Measurements from ENCODE around the gene TSPEAR.

GRCh38 chr21:44706706-44707581 lies 4.4 kb downstream of the TSPEAR start:
- TF ChIP-seq POLR2AphosphoS5 (IDR thresholded peaks at IDR 0.05; ENCODE audit: low read depth, low read length) (no peak), TCF7L2 (IDR thresholded peaks at IDR 0.05; ENCODE audit: low read depth, low read length) (no peak), CTCF (IDR thresholded peaks at IDR 0.05) (no peak), SIN3A (IDR thresholded peaks at IDR 0.05; ENCODE audit: borderline replicate concordance, insufficient read depth, low read depth, low read length) (no peak)
- TF ChIP-seq, protein P1, sequence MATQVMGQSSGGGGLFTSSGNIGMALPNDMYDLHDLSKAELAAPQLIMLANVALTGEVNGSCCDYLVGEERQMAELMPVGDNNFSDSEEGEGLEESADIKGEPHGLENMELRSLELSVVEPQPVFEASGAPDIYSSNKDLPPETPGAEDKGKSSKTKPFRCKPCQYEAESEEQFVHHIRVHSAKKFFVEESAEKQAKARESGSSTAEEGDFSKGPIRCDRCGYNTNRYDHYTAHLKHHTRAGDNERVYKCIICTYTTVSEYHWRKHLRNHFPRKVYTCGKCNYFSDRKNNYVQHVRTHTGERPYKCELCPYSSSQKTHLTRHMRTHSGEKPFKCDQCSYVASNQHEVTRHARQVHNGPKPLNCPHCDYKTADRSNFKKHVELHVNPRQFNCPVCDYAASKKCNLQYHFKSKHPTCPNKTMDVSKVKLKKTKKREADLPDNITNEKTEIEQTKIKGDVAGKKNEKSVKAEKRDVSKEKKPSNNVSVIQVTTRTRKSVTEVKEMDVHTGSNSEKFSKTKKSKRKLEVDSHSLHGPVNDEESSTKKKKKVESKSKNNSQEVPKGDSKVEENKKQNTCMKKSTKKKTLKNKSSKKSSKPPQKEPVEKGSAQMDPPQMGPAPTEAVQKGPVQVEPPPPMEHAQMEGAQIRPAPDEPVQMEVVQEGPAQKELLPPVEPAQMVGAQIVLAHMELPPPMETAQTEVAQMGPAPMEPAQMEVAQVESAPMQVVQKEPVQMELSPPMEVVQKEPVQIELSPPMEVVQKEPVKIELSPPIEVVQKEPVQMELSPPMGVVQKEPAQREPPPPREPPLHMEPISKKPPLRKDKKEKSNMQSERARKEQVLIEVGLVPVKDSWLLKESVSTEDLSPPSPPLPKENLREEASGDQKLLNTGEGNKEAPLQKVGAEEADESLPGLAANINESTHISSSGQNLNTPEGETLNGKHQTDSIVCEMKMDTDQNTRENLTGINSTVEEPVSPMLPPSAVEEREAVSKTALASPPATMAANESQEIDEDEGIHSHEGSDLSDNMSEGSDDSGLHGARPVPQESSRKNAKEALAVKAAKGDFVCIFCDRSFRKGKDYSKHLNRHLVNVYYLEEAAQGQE (IDR thresholded peaks at IDR 0.05; ENCODE audit: insufficient read depth in 1 of 2, low read depth in 2 of 2, low read length in 1 of 2): no peak
